ENCODE measurements around the gene ST6GAL1. TPM values are rescaled to one million over a fixed set of nuclear protein-coding genes. Genes with fewer than 3 reads are reported as not detected.
"Not testable (repeated sequence)": the region's sequence is repeated elsewhere in the genome, so short reads cannot be mapped to it uniquely, and the experiment has no call there.

ST6GAL1 gene
- polyA plus RNA-seq, 3 donors from 2014 or later = 49.8 to 142 (median 74.4) TPM

- peak overlapping the region; percentile 76 to 86 (median 77) for H3K4me3 Mint-ChIP-seq
- peak; percentile 55 to 61 (median 55) for DNase-seq
- peaks cover 0 to 5% (median 1%) of the 10 kb centered on the region in 3 donors for H3K27me3 Mint-ChIP-seq (ENCODE audit: low read depth in 3 of 3)
- H3K27ac Mint-ChIP-seq = peak overlapping the region; percentile 73 to 90 (median 88)
- peaks cover 85 to 98% of the 10 kb centered on the region in 2 donors for H3K4me1 Mint-ChIP-seq
- H3K9me3 Mint-ChIP-seq = no peaks in the 10 kb centered on the region
- peaks cover 9 to 24% (median 22%) of the 10 kb centered on the region in 3 donors for H3K36me3 Mint-ChIP-seq
Measured at GRCh38 chr3:186955898-186956696, 25.8 kb downstream of the ST6GAL1 start.

- H3K4me1 Mint-ChIP-seq = peaks cover 69 to 96% of the 10 kb centered on the region in 2 donors
- no peak for DNase-seq
- peak overlapping the region in 2 of 5 donors; percentile 3 to 13 for H3K4me3 Mint-ChIP-seq
- peak overlapping the region; percentile 12 to 90 (median 56) for H3K27ac Mint-ChIP-seq
- H3K9me3 Mint-ChIP-seq = no peaks in the 10 kb centered on the region
- H3K27me3 Mint-ChIP-seq (ENCODE audit: low read depth in 3 of 3) = peaks cover 0 to 3% (median 0%) of the 10 kb centered on the region in 3 donors
- H3K36me3 Mint-ChIP-seq = peaks cover 2 to 8% (median 3%) of the 10 kb centered on the region in 3 donors
Measured at GRCh38 chr3:186959029-186959624, 28.8 kb downstream of the ST6GAL1 start.

GRCh38 chr3:186960347-186960746 lies 30.0 kb downstream of the ST6GAL1 start:
- H3K4me1 Mint-ChIP-seq = peaks cover 58 to 96% of the 10 kb centered on the region in 2 donors
- peak overlapping the region in 4 of 5 donors; percentile 1 to 22 (median 9) for H3K4me3 Mint-ChIP-seq
- H3K27ac Mint-ChIP-seq = peak overlapping the region; percentile 51 to 90 (median 70)
- no peak for DNase-seq
- peaks cover 0 to 10% (median 3%) of the 10 kb centered on the region in 3 donors for H3K36me3 Mint-ChIP-seq
- H3K27me3 Mint-ChIP-seq (ENCODE audit: low read depth in 3 of 3) = peaks cover 0 to 3% (median 0%) of the 10 kb centered on the region in 3 donors
- no peaks in the 10 kb centered on the region for H3K9me3 Mint-ChIP-seq

GRCh38 chr3:186962445-186962844 lies 32.1 kb downstream of the ST6GAL1 start:
- Mint-ChIP-seq H3K27ac (peak overlapping the region in 5 of 6 donors; percentile 38 to 78 (median 69)), H3K4me3 (no peak overlapping the region), H3K9me3 (no peaks in the 10 kb centered on the region), H3K4me1 (peaks cover 53 to 96% of the 10 kb centered on the region in 2 donors), H3K36me3 (peaks cover 3 to 6% (median 3%) of the 10 kb centered on the region in 3 donors), H3K27me3 (ENCODE audit: low read depth in 3 of 3) (peaks cover 0 to 2% (median 0%) of the 10 kb centered on the region in 3 donors)
- DNase-seq = no peak

- Mint-ChIP-seq H3K9me3 (no peaks in the 10 kb centered on the region), H3K36me3 (peaks cover 3 to 13% (median 3%) of the 10 kb centered on the region in 3 donors), H3K27ac (peak overlapping the region in 2 of 6 donors; percentile 13 to 57), H3K4me3 (no peak overlapping the region), H3K27me3 (ENCODE audit: low read depth in 3 of 3) (peaks cover 0 to 2% (median 0%) of the 10 kb centered on the region in 3 donors), H3K4me1 (peaks cover 55 to 96% of the 10 kb centered on the region in 2 donors)
- DNase-seq = no peak
Measured at GRCh38 chr3:186963636-186964035, 33.3 kb downstream of the ST6GAL1 start.

GRCh38 chr3:186964071-186964470 lies 33.7 kb downstream of the ST6GAL1 start:
- Mint-ChIP-seq H3K9me3 (no peaks in the 10 kb centered on the region), H3K27ac (peak overlapping the region in 2 of 6 donors; percentile 31 to 57), H3K36me3 (peaks cover 3 to 14% (median 3%) of the 10 kb centered on the region in 3 donors), H3K4me1 (peaks cover 53 to 93% of the 10 kb centered on the region in 2 donors), H3K27me3 (ENCODE audit: low read depth in 3 of 3) (peaks cover 0 to 2% (median 0%) of the 10 kb centered on the region in 3 donors), H3K4me3 (no peak overlapping the region)
- no peak for DNase-seq

- Mint-ChIP-seq H3K27me3 (ENCODE audit: low read depth in 3 of 3) (peaks cover 0 to 2% (median 0%) of the 10 kb centered on the region in 3 donors), H3K4me3 (no peak overlapping the region), H3K9me3 (no peaks in the 10 kb centered on the region), H3K27ac (peak overlapping the region in 1 of 6 donors; percentile 49), H3K4me1 (peaks cover 52 to 93% of the 10 kb centered on the region in 2 donors), H3K36me3 (peaks cover 6 to 14% (median 8%) of the 10 kb centered on the region in 3 donors)
- no peak for DNase-seq
Measured at GRCh38 chr3:186964616-186965015, 34.3 kb downstream of the ST6GAL1 start.

- H3K27ac Mint-ChIP-seq = peak overlapping the region in 3 of 6 donors; percentile 28 to 49 (median 35)
- no peak overlapping the region for H3K4me3 Mint-ChIP-seq
- no peaks in the 10 kb centered on the region for H3K9me3 Mint-ChIP-seq
- peaks cover 0 to 3% (median 0%) of the 10 kb centered on the region in 3 donors for H3K27me3 Mint-ChIP-seq (ENCODE audit: low read depth in 3 of 3)
- H3K36me3 Mint-ChIP-seq = peaks cover 7 to 14% (median 8%) of the 10 kb centered on the region in 3 donors
- DNase-seq = no peak
- peaks cover 48 to 91% of the 10 kb centered on the region in 2 donors for H3K4me1 Mint-ChIP-seq
Measured at GRCh38 chr3:186965141-186965879, 35.0 kb downstream of the ST6GAL1 start.

GRCh38 chr3:186966406-186966805 lies 36.1 kb downstream of the ST6GAL1 start:
- H3K4me1 Mint-ChIP-seq = peaks cover 41 to 92% of the 10 kb centered on the region in 2 donors
- H3K9me3 Mint-ChIP-seq = no peaks in the 10 kb centered on the region
- peaks cover 8 to 17% (median 10%) of the 10 kb centered on the region in 3 donors for H3K36me3 Mint-ChIP-seq
- no peak overlapping the region for H3K4me3 Mint-ChIP-seq
- DNase-seq = no peak
- H3K27me3 Mint-ChIP-seq (ENCODE audit: low read depth in 3 of 3) = peaks cover 0 to 4% (median 0%) of the 10 kb centered on the region in 3 donors
- H3K27ac Mint-ChIP-seq = peak overlapping the region in 4 of 6 donors; percentile 48 to 91 (median 70)

GRCh38 chr3:186967236-186967635 lies 36.9 kb downstream of the ST6GAL1 start:
- H3K4me1 Mint-ChIP-seq = peaks cover 34 to 89% of the 10 kb centered on the region in 2 donors
- not testable (repeated sequence) for H3K27me3 Mint-ChIP-seq (ENCODE audit: low read depth in 3 of 3); H3K4me3 Mint-ChIP-seq; DNase-seq; H3K9me3 Mint-ChIP-seq
- peak overlapping the region; percentile 62 to 91 (median 88) for H3K27ac Mint-ChIP-seq
- peaks cover 8 to 23% (median 12%) of the 10 kb centered on the region in 3 donors for H3K36me3 Mint-ChIP-seq

GRCh38 chr3:186967686-186968085 lies 37.4 kb downstream of the ST6GAL1 start:
- Mint-ChIP-seq H3K4me3 (no peak overlapping the region), H3K27ac (peak overlapping the region; percentile 62 to 91 (median 88)), H3K4me1 (peaks cover 34 to 88% of the 10 kb centered on the region in 2 donors)

GRCh38 chr3:186969607-186970006 lies 39.3 kb downstream of the ST6GAL1 start:
- Mint-ChIP-seq H3K4me1 (peaks cover 46 to 91% of the 10 kb centered on the region in 2 donors), H3K27me3 (ENCODE audit: low read depth in 3 of 3) (peaks cover 0 to 2% (median 0%) of the 10 kb centered on the region in 3 donors), H3K36me3 (peaks cover 11 to 36% (median 27%) of the 10 kb centered on the region in 3 donors), H3K9me3 (no peaks in the 10 kb centered on the region), H3K4me3 (no peak overlapping the region), H3K27ac (peak overlapping the region in 5 of 6 donors; percentile 12 to 69 (median 43))
- DNase-seq = no peak

More at GRCh38 chr3:186967686-186968085, 37.4 kb downstream of the ST6GAL1 start:
- Mint-ChIP-seq H3K27me3 (ENCODE audit: low read depth in 3 of 3) (peaks cover 0 to 2% (median 0%) of the 10 kb centered on the region in 3 donors), H3K36me3 (peaks cover 8 to 27% (median 17%) of the 10 kb centered on the region in 3 donors), H3K9me3 (no peaks in the 10 kb centered on the region)
- DNase-seq = no peak

- Mint-ChIP-seq H3K4me1 (peaks cover 51 to 91% of the 10 kb centered on the region in 2 donors), H3K36me3 (peaks cover 22 to 51% (median 41%) of the 10 kb centered on the region in 3 donors), H3K27ac (peak overlapping the region in 5 of 6 donors; percentile 5 to 66 (median 43))
- DNase-seq; H3K4me3 Mint-ChIP-seq; H3K9me3 Mint-ChIP-seq; H3K27me3 Mint-ChIP-seq (ENCODE audit: low read depth in 3 of 3): not testable (repeated sequence)
Measured at GRCh38 chr3:186971106-186971505, 40.8 kb downstream of the ST6GAL1 start.

Measured in immature natural killer cell (primary cell).